ENCODE data around the gene FOXA1.

FOXA1 gene

GRCh38 chr14:37594971-37595808, at the start of gene FOXA1, which contains the start of gene TTC6:
TSS of gene FOXA1 (minus strand) at chr14:37595249. CDS start at chr14:37594972, 277 bp downstream.
TSS of gene TTC6 (plus strand) at chr14:37595629. CDS start at chr14:37622065, 26,436 bp downstream.
- DNase-seq = no peak

DNA sequence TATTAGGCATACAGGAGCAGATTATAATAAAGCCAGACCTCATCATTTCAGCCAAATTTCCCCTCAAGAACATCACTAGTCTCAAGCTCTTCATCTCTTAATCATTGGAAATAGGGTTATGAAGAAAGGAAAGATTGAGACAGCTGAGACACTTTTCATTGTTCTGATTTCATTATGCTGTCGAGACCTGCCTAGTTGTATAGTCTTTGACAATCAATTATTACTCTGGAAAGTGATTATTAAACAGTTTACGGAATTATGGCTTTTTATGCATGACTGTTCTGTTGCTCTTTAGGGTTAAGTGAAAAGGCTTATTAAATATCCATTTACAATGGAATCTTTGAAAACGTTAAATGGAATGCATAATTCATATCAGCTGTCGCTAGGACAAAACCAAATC, 48.7 kb upstream of the FOXA1 start:
- DNase-seq = no peak

GRCh38 chr14:37642125-37642524, 47.1 kb upstream of the FOXA1 start:
- no peak for DNase-seq

- DNase-seq = no peak
Observed at GRCh38 chr14:37641117-37641516, 46.1 kb upstream of the FOXA1 start.

- no peak for DNase-seq
Observed at GRCh38 chr14:37638599-37638998, 43.5 kb upstream of the FOXA1 start.

GRCh38 chr14:37637341-37637740, 42.3 kb upstream of the FOXA1 start:
- no peak for DNase-seq

GRCh38 chr14:37625597-37626595, 30.8 kb upstream of the FOXA1 start:
- no peak for DNase-seq

DNA sequence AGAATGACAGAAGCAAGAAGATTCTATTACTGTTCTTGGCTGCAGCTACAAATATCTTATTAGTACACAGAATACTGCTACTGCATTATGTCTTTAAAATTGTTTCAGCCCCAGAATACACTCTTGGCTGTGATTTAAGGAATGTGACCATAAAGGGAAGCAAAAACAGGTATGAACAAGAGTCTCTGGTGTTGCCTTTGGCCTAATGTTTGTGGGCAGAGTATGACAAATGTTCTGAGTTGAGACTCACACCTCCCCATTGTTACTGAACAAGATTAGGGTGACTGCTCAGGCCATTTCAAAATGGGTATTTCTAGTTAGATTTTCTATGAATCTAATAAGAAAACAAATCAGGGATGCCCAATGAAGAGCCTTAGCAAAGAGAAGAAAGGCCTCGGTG, 28.9 kb upstream of the FOXA1 start:
- DNase-seq = no peak

DNA sequence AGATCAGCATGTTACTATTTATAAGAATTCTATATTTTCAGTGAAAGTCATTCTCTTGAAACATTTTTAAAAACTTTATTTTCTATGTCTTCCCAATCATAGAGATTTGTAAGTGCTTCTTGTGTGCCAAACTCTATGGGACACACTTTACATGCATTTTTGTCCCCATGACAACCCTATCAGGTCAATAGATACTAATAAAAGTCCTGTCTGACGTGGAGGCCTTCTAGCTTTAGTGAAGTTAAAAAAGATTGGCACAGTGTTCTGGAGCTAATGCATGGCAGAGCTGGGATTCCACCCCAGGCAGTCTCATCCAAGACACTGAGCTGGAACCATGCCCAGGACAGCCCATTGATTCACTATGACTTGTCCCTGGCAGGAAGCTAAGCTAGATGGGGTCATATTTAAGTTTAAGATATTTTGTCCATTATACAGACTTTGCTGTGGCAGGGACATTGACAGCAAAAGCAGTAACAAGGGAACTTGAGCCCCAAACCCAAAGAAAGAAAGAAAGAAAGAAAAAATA, 28.4 kb upstream of the FOXA1 start:
- DNase-seq = no peak

- DNase-seq = no peak
Observed at GRCh38 chr14:37622231-37622923, 27.3 kb upstream of the FOXA1 start.

GRCh38 chr14:37620856-37621255, 25.8 kb upstream of the FOXA1 start:
- no peak for DNase-seq

- no peak for DNase-seq
Observed at GRCh38 chr14:37618498-37619028, 23.5 kb upstream of the FOXA1 start.

- DNase-seq = no peak
Observed at GRCh38 chr14:37617864-37618365, 22.9 kb upstream of the FOXA1 start.

DNA sequence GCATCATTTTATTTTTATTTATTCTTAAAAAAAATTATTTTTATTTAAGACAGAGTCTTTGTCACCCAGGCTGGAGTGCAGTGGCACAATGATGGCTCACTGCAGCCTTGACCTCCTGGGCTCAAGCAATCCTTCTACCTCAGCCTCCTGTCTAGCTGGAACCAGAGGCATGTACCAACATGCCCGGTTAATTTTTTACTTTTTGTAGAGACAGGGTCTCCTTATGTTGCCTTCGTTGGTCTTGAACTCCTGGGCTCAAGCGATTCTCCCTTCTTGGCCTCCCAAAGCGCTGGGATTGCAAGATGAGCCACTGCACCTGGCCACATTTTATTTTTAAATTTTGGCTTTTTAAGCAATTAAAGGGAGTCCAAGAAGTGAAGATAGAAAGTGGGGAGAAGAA, 21.8 kb upstream of the FOXA1 start:
- DNase-seq = no peak

- no peak for DNase-seq
Observed at GRCh38 chr14:37615582-37616289, 20.7 kb upstream of the FOXA1 start.

DNA sequence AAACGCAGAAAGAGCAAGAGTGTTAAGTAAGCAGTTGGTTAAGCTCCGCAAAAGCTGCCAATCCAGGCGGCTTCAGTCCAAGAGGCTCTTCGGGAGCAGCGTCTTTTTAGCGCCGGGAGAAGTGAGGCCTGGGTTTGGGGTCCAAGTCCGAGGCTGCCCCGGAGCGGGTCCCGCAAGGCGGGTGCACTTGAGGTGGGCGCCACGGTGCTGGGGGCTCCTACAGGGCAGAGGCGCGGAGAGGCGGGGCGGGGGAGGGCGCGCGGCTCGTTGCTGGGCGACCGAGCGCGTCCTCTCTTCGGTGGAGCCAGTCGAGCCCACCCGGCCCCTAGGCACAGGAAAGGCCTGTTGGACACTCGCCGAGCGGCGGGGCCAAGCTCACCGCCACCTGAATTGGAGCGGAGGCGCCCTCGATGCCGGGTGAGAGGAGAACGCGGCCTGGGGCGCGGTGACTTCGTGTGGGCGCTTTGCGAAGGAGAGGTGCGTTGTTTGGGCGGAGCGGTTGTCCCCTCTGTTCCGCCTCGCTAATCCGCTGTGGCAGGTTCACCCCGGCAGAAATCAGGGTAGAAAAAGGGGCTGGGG, 16.0 kb upstream of the FOXA1 start:
- DNase-seq = no peak

- DNase-seq = no peak
Observed at GRCh38 chr14:37608649-37609048, 13.6 kb upstream of the FOXA1 start.

- DNase-seq = no peak
Observed at GRCh38 chr14:37606678-37607077, 11.6 kb upstream of the FOXA1 start.

GRCh38 chr14:37603688-37604251, 8.7 kb upstream of the FOXA1 start:
- DNase-seq = no peak

- no peak for DNase-seq
Observed at GRCh38 chr14:37602605-37603453, 7.8 kb upstream of the FOXA1 start.

All from activated CD4-positive, alpha-beta T cell treated with anti-CD3 and anti-CD28 coated beads for 48 hours (primary cell).